Calu3 (cell line): ENCODE measurements around the gene GALR1. TPM values are rescaled to one million over a fixed set of nuclear protein-coding genes. Genes with fewer than 3 reads are reported as not detected.

Experiments
- BruUV-seq: library from RNA; stranded (reverse); fragments of 400-500 nt; replicated peaks from 2 replicates; lab custom pipeline; 2021; lab: Mats Ljungman, UMichigan
- CTCF ChIA-PET: fragments of 300-600 bp; sonication (Branson Sonifier 250); formaldehyde crosslinking; loops from one replicate; lab custom pipeline; 2022; ENCODE audit warnings: antibody characterized with exemption; lab: Charles Lee
- DNase-seq: peaks from one replicate; pipeline ENCODE4 v3.0.0; 2022
- H3K27ac Mint-ChIP-seq: one replicate; pipeline ENCODE4 v1.8.0; 2022; ENCODE audit warnings: mixed read lengths; ENCODE audit not compliant: unreplicated experiment
- H3K27me3 Mint-ChIP-seq: one replicate; pipeline ENCODE4 v1.8.0; 2022; ENCODE audit warnings: mixed read lengths; ENCODE audit not compliant: unreplicated experiment
- H3K36me3 Mint-ChIP-seq: one replicate; pipeline ENCODE4 v1.8.0; 2022; ENCODE audit warnings: mild to moderate bottlenecking, moderate library complexity, mixed read lengths; ENCODE audit not compliant: insufficient read depth, unreplicated experiment
- H3K4me1 Mint-ChIP-seq: one replicate; pipeline ENCODE4 v1.8.0; 2022; ENCODE audit warnings: mild to moderate bottlenecking, low read depth, mixed read lengths; ENCODE audit not compliant: unreplicated experiment
- H3K4me3 Mint-ChIP-seq: one replicate; pipeline ENCODE4 v1.8.0; 2022; ENCODE audit warnings: mild to moderate bottlenecking, low read depth, moderate library complexity, mixed read lengths; ENCODE audit not compliant: unreplicated experiment
- H3K9me3 Mint-ChIP-seq: one replicate; pipeline ENCODE4 v1.8.0; 2022; ENCODE audit warnings: low read depth, mixed read lengths; ENCODE audit not compliant: unreplicated experiment
- intact Hi-C: fragments of 100-400 bp; cut with micrococcal nuclease; formaldehyde crosslinking; loops from one replicate; pipeline ENCODE4 v1.10.0; 2022; ENCODE audit not compliant: unreplicated experiment
- total RNA-seq: library from RNA; stranded (reverse); gene quantifications from 2 replicates; pipeline ENCODE4 v1.2.3, GENCODE V29; 2022
- TF ChIP-seq, protein P1 (sequence below): fragments of 200-600 bp; IDR thresholded peaks from one replicate; pipeline ENCODE4 v1.8.0; 2022; ENCODE audit warnings: antibody characterized with exemption; ENCODE audit not compliant: unreplicated experiment

Gene GALR1
- total RNA-seq, 1 experiment from 2014 or later = not detected

GRCh38 chr18:77255426-77256105, 5.9 kb downstream of the GALR1 start:
- H3K4me1 Mint-ChIP-seq = no peaks in the 10 kb centered on the region
- TF ChIP-seq, protein P1, sequence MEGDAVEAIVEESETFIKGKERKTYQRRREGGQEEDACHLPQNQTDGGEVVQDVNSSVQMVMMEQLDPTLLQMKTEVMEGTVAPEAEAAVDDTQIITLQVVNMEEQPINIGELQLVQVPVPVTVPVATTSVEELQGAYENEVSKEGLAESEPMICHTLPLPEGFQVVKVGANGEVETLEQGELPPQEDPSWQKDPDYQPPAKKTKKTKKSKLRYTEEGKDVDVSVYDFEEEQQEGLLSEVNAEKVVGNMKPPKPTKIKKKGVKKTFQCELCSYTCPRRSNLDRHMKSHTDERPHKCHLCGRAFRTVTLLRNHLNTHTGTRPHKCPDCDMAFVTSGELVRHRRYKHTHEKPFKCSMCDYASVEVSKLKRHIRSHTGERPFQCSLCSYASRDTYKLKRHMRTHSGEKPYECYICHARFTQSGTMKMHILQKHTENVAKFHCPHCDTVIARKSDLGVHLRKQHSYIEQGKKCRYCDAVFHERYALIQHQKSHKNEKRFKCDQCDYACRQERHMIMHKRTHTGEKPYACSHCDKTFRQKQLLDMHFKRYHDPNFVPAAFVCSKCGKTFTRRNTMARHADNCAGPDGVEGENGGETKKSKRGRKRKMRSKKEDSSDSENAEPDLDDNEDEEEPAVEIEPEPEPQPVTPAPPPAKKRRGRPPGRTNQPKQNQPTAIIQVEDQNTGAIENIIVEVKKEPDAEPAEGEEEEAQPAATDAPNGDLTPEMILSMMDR = no peak
- peaks cover 12% of the 10 kb centered on the region for H3K9me3 Mint-ChIP-seq
- no peak for DNase-seq
- no peak overlapping the region for H3K4me3 Mint-ChIP-seq
- peaks cover 64% of the 10 kb centered on the region for H3K27me3 Mint-ChIP-seq
- H3K36me3 Mint-ChIP-seq = no peaks in the 10 kb centered on the region
- CTCF ChIA-PET = no interaction called here
- H3K27ac Mint-ChIP-seq = no peak overlapping the region
- BruUV-seq = no TSS peak
- intact Hi-C loops = no loop called here

- Mint-ChIP-seq H3K36me3 (no peaks in the 10 kb centered on the region), H3K9me3 (peaks cover 13% of the 10 kb centered on the region), H3K27ac (no peak overlapping the region), H3K4me1 (no peaks in the 10 kb centered on the region), H3K4me3 (no peak overlapping the region), H3K27me3 (peaks cover 72% of the 10 kb centered on the region)
- no TSS peak for BruUV-seq
- DNase-seq = peak; percentile 41
- TF ChIP-seq, protein P1 = no peak
- intact Hi-C loops = no loop called here
- CTCF ChIA-PET = interaction anchor here (1.0 kb wide), 1 partner anchor 299 kb away, joined by 3 read pairs; no protein-coding TSS in a partner anchor
Observed at GRCh38 chr18:77262643-77263465, 13.2 kb downstream of the GALR1 start.

- H3K27me3 Mint-ChIP-seq = peaks cover 74% of the 10 kb centered on the region
- H3K27ac Mint-ChIP-seq = no peak overlapping the region
- peaks cover 14% of the 10 kb centered on the region for H3K9me3 Mint-ChIP-seq
- BruUV-seq = no TSS peak
- no peaks in the 10 kb centered on the region for H3K36me3 Mint-ChIP-seq
- no peak overlapping the region for H3K4me3 Mint-ChIP-seq
- intact Hi-C loops = no loop called here
- CTCF ChIA-PET = interaction anchor here (1.0 kb wide), 1 partner anchor 300 kb away, joined by 3 read pairs; no protein-coding TSS in a partner anchor
- TF ChIP-seq, protein P1 = no peak
- no peak for DNase-seq
- H3K4me1 Mint-ChIP-seq = no peaks in the 10 kb centered on the region
Observed at GRCh38 chr18:77263466-77263763, 13.8 kb downstream of the GALR1 start.

- DNase-seq = no peak
- peaks cover 91% of the 10 kb centered on the region for H3K27me3 Mint-ChIP-seq
- no TSS peak for BruUV-seq
- TF ChIP-seq, protein P1 = no peak
- H3K4me3 Mint-ChIP-seq = no peak overlapping the region
- H3K4me1 Mint-ChIP-seq = no peaks in the 10 kb centered on the region
- peaks cover 16% of the 10 kb centered on the region for H3K9me3 Mint-ChIP-seq
- intact Hi-C loops = no loop called here
- no peak overlapping the region for H3K27ac Mint-ChIP-seq
- CTCF ChIA-PET = no interaction called here
- no peaks in the 10 kb centered on the region for H3K36me3 Mint-ChIP-seq
Observed at GRCh38 chr18:77267969-77268368, 18.3 kb downstream of the GALR1 start.
